Endothelial cell of umbilical vein (primary cell): ENCODE measurements around the gene CDC26. TPM values are rescaled to one million over a fixed set of nuclear protein-coding genes. Genes with fewer than 3 reads are reported as not detected.

Experiments used
- BruUV-seq: library from RNA; stranded (reverse); fragments of 400-500 nt; replicated peaks from 2 replicates; lab custom pipeline; 2021; lab: Mats Ljungman, UMichigan
- CTCF ChIA-PET: fragments of 300-600, 350-600 bp; sonication (Branson Sonifier 250); formaldehyde crosslinking; loops from one replicate; lab custom pipeline; 2021; ENCODE audit warnings: antibody characterized with exemption, inconsistent platforms; lab: Charles Lee
- POLR2A ChIA-PET: fragments of 300-600, 350-600 bp; sonication (Branson Sonifier 250); formaldehyde crosslinking; loops from one replicate; lab custom pipeline; 2021; ENCODE audit warnings: antibody characterized with exemption, inconsistent platforms; lab: Charles Lee
- DNase-seq: peaks from one replicate; pipeline ENCODE4 v3.0.0-alpha.2; 2011; ENCODE audit warnings: low read depth, low spot score
- FAIRE-seq: peaks from 2 replicates; lab custom pipeline; 2011; peaks lifted over from hg19 to GRCh38; lab: Jason Lieb, UNC
- H2AFZ ChIP-seq: 2 replicates; pipeline ENCODE4 v1.6.0; 2012; ENCODE audit warnings: low read depth, low read length, control low read depth, inconsistent platforms
- H3K27ac ChIP-seq: 2 replicates; pipeline ENCODE4 v1.5.1; 2011; ENCODE audit warnings: low read depth, mild to moderate bottlenecking, control low read depth, low read length, moderate library complexity; ENCODE audit not compliant: insufficient read depth
- H3K27me3 ChIP-seq, 2 experiments: 2 replicates each; pipeline versions ENCODE4 v1.6.0 to v1.6.1; 2011; ENCODE audit warnings: low read length in 2 of 2, mixed read lengths in 1 of 2; ENCODE audit not compliant: control insufficient read depth in 2 of 2, insufficient read depth in 2 of 2
- H3K36me3 ChIP-seq, 2 experiments: 2 replicates in 1 of 2; 3 replicates in 1 of 2; pipeline ENCODE4 v1.5.1; 2011; ENCODE audit warnings: low read length in 2 of 2, mild to moderate bottlenecking in 1 of 2, moderate library complexity in 1 of 2; ENCODE audit not compliant: control insufficient read depth in 2 of 2, insufficient read depth in 2 of 2; ENCODE audit errors: extremely low read depth in 1 of 2
- H3K4me1 ChIP-seq: 3 replicates; pipeline ENCODE4 v1.5.1; 2011; ENCODE audit warnings: mild to moderate bottlenecking, low read length; ENCODE audit not compliant: control insufficient read depth, insufficient read depth; ENCODE audit errors: extremely low read depth
- H3K4me2 ChIP-seq: 2 replicates; pipeline ENCODE4 v1.6.1; 2011; ENCODE audit warnings: low read length, control low read depth, mixed read lengths; ENCODE audit not compliant: insufficient read depth
- H3K4me3 ChIP-seq, 3 experiments: fragments of 200-600 bp in 1 of 3; sonication (generic), shearing (Covaris generic) in 1 of 3; replicated peaks in 1 of 3; 2 replicates each; pipeline ENCODE4 v1.5.1; 2011 to 2016; ENCODE audit warnings: control low read depth in 3 of 3, low read length in 3 of 3, mild to moderate bottlenecking in 2 of 3, inconsistent platforms in 1 of 3, low read depth in 1 of 3, moderate library complexity in 1 of 3; ENCODE audit not compliant: insufficient read depth in 1 of 3
- H3K79me2 ChIP-seq: 2 replicates; pipeline ENCODE4 v1.6.0; 2012; ENCODE audit warnings: low read length, inconsistent platforms; ENCODE audit not compliant: control insufficient read depth, insufficient read depth
- H3K9ac ChIP-seq: replicated peaks from 2 replicates; pipeline ENCODE3; 2011; ENCODE audit warnings: low read length, control low read depth; ENCODE audit not compliant: insufficient read depth; ENCODE audit errors: extremely low read depth
- H3K9me1 ChIP-seq: replicated peaks from 3 replicates; pipeline ENCODE4 v1.6.0; 2011; ENCODE audit warnings: mild to moderate bottlenecking, low read length; ENCODE audit not compliant: control insufficient read depth, insufficient read depth; ENCODE audit errors: extremely low read depth
- H3K9me3 ChIP-seq: replicated peaks from 2 replicates; pipeline ENCODE4 v1.5.1; 2012; ENCODE audit warnings: low read length, inconsistent platforms; ENCODE audit not compliant: control insufficient read depth, insufficient read depth
- H4K20me1 ChIP-seq: replicated peaks from 2 replicates; pipeline ENCODE3; 2011; ENCODE audit warnings: mild to moderate bottlenecking, low read length; ENCODE audit not compliant: control insufficient read depth, insufficient read depth; ENCODE audit errors: extremely low read depth
- EZH2 ChIP-seq: IDR thresholded peaks from 2 replicates; pipeline ENCODE4 v1.6.1; 2012; ENCODE audit warnings: borderline replicate concordance, low read depth, mild to moderate bottlenecking, moderate library complexity, low read length, inconsistent platforms; ENCODE audit not compliant: severe bottlenecking
- FOS ChIP-seq: IDR thresholded peaks from 2 replicates; pipeline ENCODE4 v1.6.1; 2011; ENCODE audit warnings: mild to moderate bottlenecking, low read length, moderate library complexity, borderline replicate concordance; ENCODE audit not compliant: insufficient read depth
- GATA2 ChIP-seq: IDR thresholded peaks from 2 replicates; pipeline ENCODE4 v1.7.0; 2011; ENCODE audit warnings: low read depth, mild to moderate bottlenecking, moderate library complexity, mixed read lengths, low read length; ENCODE audit not compliant: insufficient read length, insufficient read depth
- JUN ChIP-seq: IDR thresholded peaks from 2 replicates; pipeline ENCODE4 v1.6.1; 2011; ENCODE audit warnings: borderline replicate concordance, low read depth; ENCODE audit not compliant: insufficient read length, insufficient read depth
- MYC ChIP-seq: IDR thresholded peaks from one replicate; pipeline ENCODE4 v1.6.1; 2011; ENCODE audit warnings: mild to moderate bottlenecking, low read depth, low read length
- POLR2A ChIP-seq: IDR thresholded peaks from 2 replicates; pipeline ENCODE4 v1.6.1; 2012; ENCODE audit warnings: low read depth, mild to moderate bottlenecking, control low read depth, low read length
- POLR2AphosphoS5 ChIP-seq: IDR thresholded peaks from 2 replicates; pipeline ENCODE4 v1.6.1; 2012; ENCODE audit warnings: low read depth, mild to moderate bottlenecking, control low read depth, low read length, moderate library complexity; ENCODE audit not compliant: insufficient read depth
- dilution Hi-C: fragments of 300-500 bp; cut with MboI; formaldehyde crosslinking; loops from one replicate; pipeline ENCODE4 v1.15.0; 2019; ENCODE audit warnings: low sequenced_read_pairs; ENCODE audit not compliant: extremely low pct_ligation_motif_present
- intact Hi-C: fragments of 100-400 bp; cut with micrococcal nuclease; formaldehyde crosslinking; loops from one replicate; pipeline ENCODE4 v1.10.0; 2022
- polyA plus RNA-seq, 4 experiments: library from polyadenylated mRNA; depleted of rRNA in 3 of 4; stranded (reverse) in 3 of 4; unstranded in 1 of 4; fragments of >200 nt; gene quantifications; 2 replicates each; pipeline versions ENCODE4 v1.2.1 to v1.2.3, GENCODE V29; 2011 to 2012; ENCODE audit warnings: missing spikeins in 1 of 4
- total RNA-seq: library from RNA; stranded (reverse); gene quantifications from 2 replicates; pipeline ENCODE4 v1.2.3, GENCODE V29; 2021
- TF ChIP-seq, protein P1 (sequence below), 2 donors: IDR thresholded peaks; 1 replicate in 1 of 2; 2 replicates in 1 of 2; pipeline ENCODE4 v1.5.1; 2011; ENCODE audit warnings: low read length in 2 of 2, mild to moderate bottlenecking in 2 of 2, moderate library complexity in 2 of 2, control low read depth in 1 of 2, inconsistent platforms in 1 of 2, low read depth in 1 of 2; ENCODE audit not compliant: insufficient read depth in 1 of 2; ENCODE audit errors: extremely low read depth in 1 of 2
- TF ChIP-seq, protein P2 (sequence below): IDR thresholded peaks from 2 replicates; pipeline ENCODE4 v1.6.1; 2011; ENCODE audit not compliant: insufficient read depth, insufficient read length

CDC26 gene
- total and polyA plus RNA-seq, 2 donors (not counting 3 experiments of a cell fraction or from before 2014, with no cell fraction given) = 25.7 to 36.9 TPM

DNA sequence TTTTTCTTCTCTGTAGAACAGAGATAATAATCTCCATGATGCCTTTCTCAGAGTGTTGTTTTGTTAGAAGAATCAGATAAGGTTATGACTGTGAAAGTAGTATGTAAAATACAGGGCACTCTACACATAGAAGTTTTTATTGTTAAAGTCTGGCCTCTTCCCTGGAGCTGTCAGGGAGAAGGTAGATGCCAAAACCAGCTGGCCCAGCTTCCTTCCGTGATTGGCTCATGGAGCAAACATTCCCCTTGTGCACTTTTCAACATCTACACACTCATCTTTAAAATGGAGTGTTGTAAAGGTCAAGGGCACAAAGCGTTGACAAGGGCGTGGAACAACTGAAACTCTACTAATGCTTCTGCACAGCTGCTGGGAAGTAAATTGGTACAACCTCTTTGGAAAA, 35.2 kb upstream of the CDC26 start:
- dilution Hi-C loops (no loop called here), intact Hi-C loops (no loop called here)
- CTCF ChIA-PET = interaction anchor here (0.8 to 4.2 kb wide), 6 partner anchors 91 to 772 kb away, joined by 3 to 14 read pairs (median 6); partner anchors contain the start of gene ALAD
- TF ChIP-seq FOS (no peak), POLR2AphosphoS5 (no peak), GATA2 (no peak), EZH2 (no peak), POLR2A (no peak), MYC (no peak), JUN (no peak)
- TF ChIP-seq, protein P1, sequence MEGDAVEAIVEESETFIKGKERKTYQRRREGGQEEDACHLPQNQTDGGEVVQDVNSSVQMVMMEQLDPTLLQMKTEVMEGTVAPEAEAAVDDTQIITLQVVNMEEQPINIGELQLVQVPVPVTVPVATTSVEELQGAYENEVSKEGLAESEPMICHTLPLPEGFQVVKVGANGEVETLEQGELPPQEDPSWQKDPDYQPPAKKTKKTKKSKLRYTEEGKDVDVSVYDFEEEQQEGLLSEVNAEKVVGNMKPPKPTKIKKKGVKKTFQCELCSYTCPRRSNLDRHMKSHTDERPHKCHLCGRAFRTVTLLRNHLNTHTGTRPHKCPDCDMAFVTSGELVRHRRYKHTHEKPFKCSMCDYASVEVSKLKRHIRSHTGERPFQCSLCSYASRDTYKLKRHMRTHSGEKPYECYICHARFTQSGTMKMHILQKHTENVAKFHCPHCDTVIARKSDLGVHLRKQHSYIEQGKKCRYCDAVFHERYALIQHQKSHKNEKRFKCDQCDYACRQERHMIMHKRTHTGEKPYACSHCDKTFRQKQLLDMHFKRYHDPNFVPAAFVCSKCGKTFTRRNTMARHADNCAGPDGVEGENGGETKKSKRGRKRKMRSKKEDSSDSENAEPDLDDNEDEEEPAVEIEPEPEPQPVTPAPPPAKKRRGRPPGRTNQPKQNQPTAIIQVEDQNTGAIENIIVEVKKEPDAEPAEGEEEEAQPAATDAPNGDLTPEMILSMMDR (IDR thresholded peaks at IDR 0.05; ENCODE audit: extremely low read depth in 1 of 2, insufficient read depth in 1 of 2, low read depth in 1 of 2, low read length in 2 of 2) = no peak
- TF ChIP-seq, protein P2, sequence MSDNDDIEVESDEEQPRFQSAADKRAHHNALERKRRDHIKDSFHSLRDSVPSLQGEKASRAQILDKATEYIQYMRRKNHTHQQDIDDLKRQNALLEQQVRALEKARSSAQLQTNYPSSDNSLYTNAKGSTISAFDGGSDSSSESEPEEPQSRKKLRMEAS = no peak
- Histone ChIP-seq H3K4me3 (no peak overlapping the region), H3K27ac (no peak overlapping the region), H3K79me2 (no peaks in the 10 kb centered on the region), H3K9me1 (no peaks in the 10 kb centered on the region), H3K27me3 (no peaks in the 10 kb centered on the region), H2AFZ (no peak overlapping the region), H4K20me1 (no peaks in the 10 kb centered on the region), H3K4me2 (no peak overlapping the region), H3K4me1 (no peaks in the 10 kb centered on the region), H3K36me3 (no peaks in the 10 kb centered on the region), H3K9me3 (no peaks in the 10 kb centered on the region), H3K9ac (no peak overlapping the region)
- FAIRE-seq (no peak), DNase-seq (peak; percentile 10)
- no TSS peak for BruUV-seq
- POLR2A ChIA-PET = no interaction called here
